HG03378 (cell line): ENCODE data around the gene GBP6.
"Not testable (repeated sequence)": the region's sequence is repeated elsewhere in the genome, so short reads cannot be mapped to it uniquely, and the experiment has no call there.

Experiments
- ATAC-seq: cut with Tn5 transposase; IDR thresholded peaks from one replicate; pipeline ENCODE4 v1.9.1; 2021; ENCODE audit warnings: mild to moderate bottlenecking, moderate library complexity; ENCODE audit not compliant: unreplicated experiment

Gene GBP6, protein sequence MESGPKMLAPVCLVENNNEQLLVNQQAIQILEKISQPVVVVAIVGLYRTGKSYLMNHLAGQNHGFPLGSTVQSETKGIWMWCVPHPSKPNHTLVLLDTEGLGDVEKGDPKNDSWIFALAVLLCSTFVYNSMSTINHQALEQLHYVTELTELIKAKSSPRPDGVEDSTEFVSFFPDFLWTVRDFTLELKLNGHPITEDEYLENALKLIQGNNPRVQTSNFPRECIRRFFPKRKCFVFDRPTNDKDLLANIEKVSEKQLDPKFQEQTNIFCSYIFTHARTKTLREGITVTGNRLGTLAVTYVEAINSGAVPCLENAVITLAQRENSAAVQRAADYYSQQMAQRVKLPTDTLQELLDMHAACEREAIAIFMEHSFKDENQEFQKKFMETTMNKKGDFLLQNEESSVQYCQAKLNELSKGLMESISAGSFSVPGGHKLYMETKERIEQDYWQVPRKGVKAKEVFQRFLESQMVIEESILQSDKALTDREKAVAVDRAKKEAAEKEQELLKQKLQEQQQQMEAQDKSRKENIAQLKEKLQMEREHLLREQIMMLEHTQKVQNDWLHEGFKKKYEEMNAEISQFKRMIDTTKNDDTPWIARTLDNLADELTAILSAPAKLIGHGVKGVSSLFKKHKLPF

GRCh38 chr1:89363638-89364536, at the start of gene GBP6:
Gene GBP6, plus strand, starts transcription at chr1:89364059. Its CDS starts 4,493 bp downstream, at chr1:89368552.
- ATAC-seq = no peak

DNA sequence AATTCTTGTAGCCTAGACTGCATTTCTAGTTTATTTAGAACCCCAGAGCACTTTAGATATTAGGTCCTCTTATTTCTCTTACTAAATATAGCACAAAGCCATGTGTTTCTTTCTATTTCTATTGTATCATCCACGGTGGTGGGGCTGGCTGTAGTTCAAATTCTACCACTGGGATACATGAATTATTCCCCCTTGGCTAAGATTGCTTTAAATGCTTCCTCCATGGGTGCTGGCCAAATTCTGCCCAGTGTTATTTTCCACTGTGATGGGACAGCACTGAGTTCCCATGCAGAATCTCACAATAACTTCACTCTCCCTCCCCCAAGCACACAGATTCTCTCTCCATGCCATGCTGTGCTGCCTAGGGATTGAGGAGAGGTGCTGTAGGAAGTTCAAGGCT, 41.5 kb upstream of the GBP6 start:
- ATAC-seq = no peak

- no peak for ATAC-seq
Observed at GRCh38 chr1:89331890-89332289, 32.0 kb upstream of the GBP6 start.

GRCh38 chr1:89332461-89332860, 31.4 kb upstream of the GBP6 start:
- ATAC-seq = no peak

DNA sequence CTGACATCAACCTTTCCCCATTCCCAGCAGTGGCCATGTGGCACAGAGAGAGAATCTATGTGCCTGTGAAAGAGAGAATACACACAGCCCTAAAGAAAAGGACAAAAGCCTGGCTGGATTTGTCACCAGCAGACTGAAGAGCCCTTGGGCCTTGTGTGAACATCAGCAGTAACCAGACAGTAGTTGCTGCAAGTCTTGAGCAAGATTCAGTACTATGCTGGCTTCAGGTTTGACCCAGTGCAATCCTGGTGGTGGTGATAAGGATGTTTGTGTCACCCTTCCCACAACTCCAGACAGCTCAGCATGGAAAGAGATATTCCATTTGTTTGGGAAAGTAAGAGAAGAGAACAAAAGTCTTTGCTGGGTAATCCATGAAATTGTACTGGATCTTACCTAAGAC, 28.4 kb upstream of the GBP6 start:
- no peak for ATAC-seq

DNA sequence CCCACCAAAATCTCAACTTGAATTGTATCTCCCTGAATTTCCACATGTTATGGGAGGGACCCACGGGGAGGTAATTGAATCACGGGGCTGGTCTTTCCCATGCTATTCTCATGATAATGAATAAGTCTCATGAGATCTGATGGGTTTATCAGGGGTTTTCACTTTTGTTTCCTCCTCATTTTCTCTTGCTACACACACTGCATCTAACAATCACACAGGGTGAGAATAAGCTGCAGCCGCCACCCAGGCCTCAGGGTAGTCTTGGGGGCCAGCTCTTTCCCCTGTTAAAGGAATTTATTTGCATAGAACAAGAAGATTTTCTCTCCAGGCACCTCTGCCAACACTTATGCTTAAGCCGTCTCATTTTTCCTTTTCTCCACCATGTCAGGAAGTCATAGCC, 26.0 kb upstream of the GBP6 start:
- ATAC-seq = no peak

GRCh38 chr1:89339039-89339438, 24.8 kb upstream of the GBP6 start:
- no peak for ATAC-seq

DNA sequence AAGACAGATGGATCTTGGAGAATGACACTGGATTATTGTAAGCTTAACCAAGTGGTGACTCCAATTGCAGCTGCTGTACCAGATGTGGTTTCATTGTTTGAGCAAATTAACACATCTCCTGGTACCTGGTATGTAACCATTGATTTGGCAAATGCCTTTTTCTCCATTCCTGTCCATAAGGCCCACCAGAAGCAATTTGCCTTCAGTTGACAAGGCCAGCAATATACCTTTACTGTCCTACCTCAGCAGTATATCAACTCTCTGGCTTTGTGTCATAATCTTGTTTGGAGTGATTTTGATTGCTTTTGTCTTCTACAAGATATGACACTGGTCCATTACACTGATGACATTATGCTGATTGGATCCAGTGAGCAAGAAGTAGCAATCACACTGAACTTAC, 18.4 kb upstream of the GBP6 start:
- not testable (repeated sequence) for ATAC-seq

GRCh38 chr1:89347296-89347695, 16.6 kb upstream of the GBP6 start:
- no peak for ATAC-seq

DNA sequence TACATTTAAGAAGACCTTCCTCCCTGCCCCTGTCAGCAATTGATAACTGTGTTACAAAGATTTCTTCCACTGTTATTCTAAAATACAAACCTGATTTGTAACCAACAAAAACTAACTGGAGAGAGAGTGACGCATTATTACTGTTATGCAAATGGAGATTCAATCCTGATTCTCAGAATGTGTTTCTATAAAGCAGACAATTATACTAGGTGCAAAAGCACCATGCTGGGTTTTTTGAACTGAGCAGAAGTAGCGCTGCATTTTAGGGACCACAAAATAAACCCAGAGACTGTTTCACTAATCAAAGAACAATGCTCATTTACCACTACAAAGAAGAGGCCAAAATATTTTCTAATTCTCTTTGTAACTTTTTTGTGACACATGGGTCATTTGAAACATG, 13.6 kb upstream of the GBP6 start:
- ATAC-seq = no peak

DNA sequence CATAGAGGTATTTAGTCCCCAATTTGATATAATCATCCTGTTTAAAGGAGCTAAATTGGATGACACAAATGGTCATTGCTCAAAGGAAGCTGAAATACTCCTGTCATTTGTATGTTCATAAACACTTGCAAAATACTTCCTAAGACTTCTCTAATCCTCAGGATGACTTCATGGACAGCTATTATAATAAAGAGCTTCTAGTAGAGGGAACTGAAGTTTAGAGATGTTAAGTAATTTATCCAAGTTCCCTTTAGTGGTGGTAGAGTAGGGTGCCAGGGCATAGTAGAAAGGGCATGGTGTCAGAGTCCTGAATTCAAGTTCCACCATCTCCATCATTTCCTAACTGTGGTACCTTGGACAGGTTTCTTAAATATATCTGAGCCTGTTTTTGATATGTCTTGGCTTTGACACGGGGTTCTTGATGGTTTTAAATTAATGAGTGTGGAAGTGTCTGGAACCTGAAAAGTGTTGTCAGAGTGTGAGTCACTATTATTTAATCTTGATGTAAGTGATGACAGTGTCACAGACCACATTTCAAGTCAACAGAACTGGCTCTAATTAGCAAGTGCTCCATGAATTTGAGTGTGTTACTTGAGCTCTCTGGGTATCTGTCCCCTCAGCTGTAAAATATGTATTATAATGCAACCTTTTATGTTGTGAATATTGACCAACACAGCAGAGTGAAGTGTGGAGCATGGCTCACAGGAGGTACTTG, 12.1 kb upstream of the GBP6 start:
- ATAC-seq = no peak

DNA sequence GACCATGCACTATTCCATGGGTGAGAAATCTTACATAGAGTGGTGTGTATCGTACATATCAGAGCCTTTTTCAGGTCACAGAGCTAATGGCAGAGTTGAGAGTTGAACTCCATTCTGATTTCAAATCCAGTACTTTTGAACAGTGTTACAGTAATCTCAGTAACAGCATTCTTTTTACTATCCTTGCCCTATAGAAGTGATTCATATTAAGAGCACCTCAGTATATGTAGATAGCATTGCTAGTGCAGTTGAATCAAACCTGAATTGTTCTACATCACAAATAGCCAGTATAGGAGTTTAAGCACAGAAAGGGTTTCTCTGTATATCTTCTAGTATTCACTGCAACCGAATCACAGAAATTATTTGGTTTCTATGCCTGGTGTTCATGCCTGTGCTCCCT, 11.4 kb upstream of the GBP6 start:
- ATAC-seq = no peak

DNA sequence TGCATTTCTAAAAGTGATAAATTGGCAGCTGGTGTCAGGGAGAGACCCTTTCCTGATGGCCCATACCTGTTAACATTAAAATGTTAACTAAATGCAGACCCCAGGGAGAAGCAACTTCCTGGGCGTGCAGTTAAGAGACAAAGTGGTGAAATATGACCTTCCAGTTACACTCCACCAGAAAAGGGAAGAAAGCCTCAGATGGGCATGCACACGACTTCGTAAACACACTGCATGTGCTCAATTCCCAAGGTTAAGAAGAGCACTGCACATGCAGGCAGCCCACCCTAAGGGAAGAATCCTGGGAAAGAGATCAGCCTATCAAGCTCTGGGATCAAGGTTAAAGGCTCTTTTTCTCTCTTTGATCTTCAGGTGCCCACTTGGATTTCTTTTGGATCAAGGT, 9.7 kb upstream of the GBP6 start:
- no peak for ATAC-seq

- ATAC-seq = no peak
Observed at GRCh38 chr1:89355056-89355455, 8.8 kb upstream of the GBP6 start.

DNA sequence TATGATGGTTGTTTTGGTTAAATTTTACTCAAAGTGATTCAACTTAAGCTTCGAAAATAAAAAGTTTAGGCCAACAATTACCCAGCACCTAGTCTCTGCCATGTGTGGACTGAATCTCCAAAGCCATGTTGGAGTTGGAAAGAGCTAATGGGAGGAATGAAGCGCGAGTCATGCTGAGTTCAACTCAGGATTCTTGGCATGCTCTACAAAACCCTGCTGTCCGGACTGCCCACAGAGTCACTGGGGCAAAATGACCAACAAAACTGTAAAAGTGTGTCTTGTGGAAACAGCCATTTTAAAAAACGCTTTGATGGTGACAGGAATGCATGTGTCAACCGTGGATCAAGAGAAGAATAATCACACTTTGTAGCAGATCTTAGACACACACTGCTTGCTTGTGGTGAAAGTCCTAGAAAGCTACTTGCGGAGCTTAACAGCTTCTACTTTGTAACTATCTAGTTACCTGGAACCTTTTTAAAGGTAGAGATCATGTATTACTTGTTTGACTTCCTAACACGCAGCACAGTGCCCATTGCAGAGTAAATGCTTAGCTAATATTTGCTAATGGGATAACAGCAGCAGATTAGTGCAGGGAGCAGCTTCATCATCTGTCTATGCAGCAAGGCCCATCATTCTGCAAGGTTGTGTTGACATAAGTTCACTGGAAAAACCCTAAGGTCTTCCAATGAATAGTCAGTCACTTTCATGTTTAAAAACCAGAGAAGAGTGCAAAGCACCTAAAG, 7.0 kb upstream of the GBP6 start:
- ATAC-seq = no peak

GRCh38 chr1:89358287-89358893, 5.5 kb upstream of the GBP6 start:
- peak; percentile 49 for ATAC-seq

GRCh38 chr1:89360716-89361115, 3.1 kb upstream of the GBP6 start:
- no peak for ATAC-seq

- no peak for ATAC-seq
Observed at GRCh38 chr1:89361681-89362080, 2.2 kb upstream of the GBP6 start.

DNA sequence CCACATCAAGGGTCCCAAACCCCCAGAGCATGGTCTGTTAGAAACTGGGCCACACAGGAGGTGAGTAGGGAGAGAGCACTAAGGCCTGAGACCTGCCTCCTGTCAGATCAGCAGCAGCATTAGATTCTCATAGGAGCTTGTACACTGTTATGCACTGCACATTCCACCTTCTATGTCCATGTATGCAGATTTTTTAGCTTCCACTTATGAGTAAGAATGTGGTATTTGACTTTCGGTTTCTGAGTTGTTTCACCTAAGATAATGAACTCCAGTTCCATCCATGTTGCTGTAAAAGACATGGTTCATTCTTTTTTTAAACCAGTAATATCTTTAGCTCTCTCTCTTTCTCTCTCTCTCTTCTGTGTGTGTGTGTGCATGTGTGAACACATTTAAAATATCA, 663 bp upstream of the GBP6 start:
- peak; percentile 96 for ATAC-seq
